ENCODE measurements around the gene OTOR.
A peak's percentile ranks its signal among the peaks of the same experiment; 100 is the strongest.

Gene OTOR

DNA sequence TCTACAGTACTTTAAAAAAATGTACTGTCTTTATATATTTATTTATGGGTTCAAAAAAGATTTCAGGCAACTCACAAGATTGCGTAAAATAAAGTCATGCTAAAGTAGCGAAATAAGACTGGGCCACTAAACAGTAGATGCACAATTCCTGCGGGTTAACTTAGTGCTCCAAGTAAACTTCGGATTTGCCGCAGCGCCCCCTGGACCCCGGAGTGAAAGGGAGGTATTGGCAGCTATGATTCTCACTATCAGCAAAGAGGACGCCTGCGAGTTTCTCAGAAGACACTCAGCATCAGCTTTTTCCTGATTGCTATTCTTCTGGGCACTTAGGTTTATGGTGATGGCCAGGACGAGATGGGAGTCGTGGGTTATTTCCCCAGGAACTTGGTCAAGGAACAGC is 1.4 kb downstream of the OTOR start:
- DNase-seq (ENCODE audit: low read depth in 2 of 2), result no peak

DNA sequence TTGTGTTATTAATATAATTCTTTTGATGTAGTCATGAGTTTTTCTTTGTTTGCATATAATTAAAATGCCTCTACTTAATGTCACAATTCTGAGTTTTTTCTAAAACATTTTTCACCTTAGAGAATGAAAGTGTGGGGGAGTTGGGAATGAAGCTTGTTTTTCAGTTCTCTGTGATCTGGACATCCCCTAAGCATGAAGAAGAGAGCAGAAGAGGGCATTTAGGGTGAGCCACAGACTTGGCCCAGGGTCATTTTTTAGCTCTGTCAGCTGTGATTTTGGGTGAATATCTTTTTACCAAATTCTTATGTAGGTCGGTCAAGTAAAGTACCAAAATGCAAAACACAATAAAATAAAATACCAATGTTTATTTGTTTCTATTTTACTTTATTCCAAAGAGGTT is 3.9 kb downstream of the OTOR start:
- DNase-seq (ENCODE audit: low read depth in 2 of 2), result no peak

DNA sequence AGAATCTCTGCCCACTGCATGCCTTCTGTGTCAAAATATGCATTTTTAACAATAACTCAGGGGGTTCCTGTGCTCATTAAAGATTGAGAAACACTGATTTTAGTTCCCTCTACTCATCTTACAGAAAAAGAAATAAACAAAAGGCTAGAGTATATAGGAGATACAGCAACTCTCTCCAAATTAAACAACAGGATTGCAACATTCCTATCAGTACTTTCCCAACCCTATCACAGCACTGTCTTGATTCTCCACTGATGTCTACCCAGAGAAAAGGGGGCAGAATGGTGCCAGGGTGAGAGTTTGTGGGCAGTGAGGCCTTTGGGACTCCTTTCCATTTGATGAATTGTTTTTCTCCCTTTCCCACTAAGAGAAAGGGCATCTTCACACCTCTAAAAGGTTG is 4.7 kb downstream of the OTOR start:
- DNase-seq (ENCODE audit: low read depth in 2 of 2), result no peak

DNA sequence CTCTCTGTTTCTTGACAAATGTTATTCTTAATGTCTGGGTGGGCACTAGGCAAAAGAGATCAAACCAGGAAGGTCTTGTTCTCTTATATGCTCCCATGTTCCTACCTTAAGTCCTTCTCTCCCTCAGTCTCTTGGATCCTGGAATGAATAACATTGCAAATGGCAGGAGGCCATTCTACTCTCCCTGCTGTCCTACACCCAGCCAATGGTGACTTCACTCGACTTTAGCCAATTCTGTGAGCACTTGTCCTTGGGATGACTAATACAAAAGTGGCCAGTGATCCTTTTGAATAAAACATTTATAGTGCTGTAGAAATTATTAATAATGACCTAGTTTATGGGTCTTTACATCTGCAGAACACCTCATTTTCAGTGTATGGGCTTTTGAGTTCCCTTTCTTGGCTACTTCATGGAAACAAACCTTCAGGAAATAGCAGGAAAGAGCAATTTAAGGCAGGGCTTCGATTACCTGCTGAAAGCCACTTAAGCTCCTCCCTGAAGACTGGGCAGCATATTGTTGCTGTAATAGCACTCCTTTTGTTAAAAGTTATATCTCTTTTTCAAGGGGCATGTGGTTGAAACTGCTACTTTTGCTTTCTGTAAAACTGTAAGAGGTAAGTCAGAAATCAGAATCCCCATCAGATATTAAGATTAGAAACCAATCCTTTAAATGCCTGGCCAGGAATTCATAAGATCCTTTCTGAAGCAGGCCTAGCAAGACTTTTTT is 10.5 kb downstream of the OTOR start:
- DNase-seq (ENCODE audit: low read depth in 2 of 2), result no peak

DNA sequence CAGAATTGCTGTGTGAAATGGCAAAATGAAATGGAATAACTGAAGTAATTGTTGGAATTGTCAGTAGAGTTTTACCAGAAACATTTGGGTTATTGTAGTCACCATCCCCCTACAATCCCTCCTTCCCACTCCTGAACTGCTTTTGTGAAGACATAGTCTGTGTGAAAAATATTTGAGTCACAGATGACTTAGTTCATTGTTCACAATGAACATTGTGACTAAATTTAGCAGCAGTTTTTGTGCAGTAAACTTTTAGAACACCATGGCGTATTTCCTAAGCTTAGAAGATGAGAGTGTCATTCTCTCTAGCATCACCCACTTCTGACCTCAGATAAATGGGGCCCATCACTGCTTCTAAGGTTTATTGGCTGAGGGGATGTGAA is 11.0 kb downstream of the OTOR start:
- no peak for DNase-seq (ENCODE audit: low read depth in 2 of 2)

DNA sequence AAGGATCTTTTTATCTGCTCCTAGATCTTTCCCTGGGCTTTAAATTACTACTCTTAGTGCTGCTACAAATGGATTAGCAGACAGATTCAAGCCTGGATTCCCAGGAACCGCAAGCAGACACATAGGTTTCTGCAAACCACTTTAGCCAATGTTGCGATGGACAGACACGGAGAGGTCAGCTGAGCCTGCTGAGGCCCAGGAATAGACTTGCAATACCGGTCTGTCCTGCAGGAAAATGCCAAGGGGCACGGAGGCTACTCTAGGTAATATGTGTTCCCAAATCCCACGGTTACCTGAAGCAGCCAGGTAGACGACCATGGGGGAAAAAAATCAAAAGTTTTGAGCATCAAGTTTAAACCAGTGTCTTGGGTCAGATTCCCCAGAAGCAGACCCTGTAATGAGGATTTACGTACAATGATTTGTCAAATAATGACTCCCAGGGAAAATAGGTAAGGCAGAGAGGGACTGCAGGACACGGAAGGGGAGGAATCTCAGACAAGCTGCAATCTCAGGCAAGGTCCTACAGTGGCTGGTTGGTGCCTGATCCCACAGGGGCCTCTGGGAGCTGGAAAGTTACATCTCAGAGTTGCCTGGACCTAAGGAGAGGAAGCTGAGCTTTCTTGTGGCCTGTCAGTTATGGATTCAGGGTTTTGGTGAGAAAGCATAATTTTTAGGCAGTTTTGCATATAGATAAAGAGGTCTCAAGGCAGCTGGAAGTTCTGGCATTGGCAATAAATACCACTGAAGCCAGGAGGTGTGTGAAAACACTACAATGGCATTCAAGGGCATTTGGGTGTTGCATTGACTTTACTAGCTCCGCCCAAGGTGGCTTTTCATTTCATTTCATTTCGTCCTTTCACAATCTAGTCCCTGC is 12.5 kb downstream of the OTOR start:
- DNase-seq (ENCODE audit: low read depth in 2 of 2), result no peak

DNA sequence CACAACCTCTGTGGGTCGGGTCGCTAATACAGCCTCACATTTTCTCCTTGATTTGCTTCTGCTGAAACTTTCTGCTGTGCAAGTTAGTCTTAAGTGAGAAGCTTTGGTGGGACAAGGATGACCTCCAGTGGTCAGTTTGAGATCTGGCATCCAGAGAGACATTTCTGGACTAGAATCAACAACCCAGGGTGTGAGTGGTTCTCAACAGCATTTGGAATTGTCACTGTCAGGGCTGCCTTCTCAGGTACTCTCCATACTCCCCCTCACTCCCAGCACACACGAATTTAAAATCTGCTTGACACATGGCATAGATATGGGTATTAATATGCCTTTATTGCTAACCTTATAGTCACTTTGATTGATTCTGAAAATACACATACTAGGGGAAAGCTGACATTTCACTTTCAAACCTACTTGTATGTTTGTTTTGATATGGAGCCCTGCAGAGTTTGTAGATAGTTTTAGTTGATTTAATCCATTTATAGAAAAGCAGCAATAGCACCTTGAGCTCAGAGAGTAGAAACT is 13.2 kb downstream of the OTOR start:
- peak in 1 of 2 donors; percentile 3 for DNase-seq (ENCODE audit: low read depth in 2 of 2)

DNA sequence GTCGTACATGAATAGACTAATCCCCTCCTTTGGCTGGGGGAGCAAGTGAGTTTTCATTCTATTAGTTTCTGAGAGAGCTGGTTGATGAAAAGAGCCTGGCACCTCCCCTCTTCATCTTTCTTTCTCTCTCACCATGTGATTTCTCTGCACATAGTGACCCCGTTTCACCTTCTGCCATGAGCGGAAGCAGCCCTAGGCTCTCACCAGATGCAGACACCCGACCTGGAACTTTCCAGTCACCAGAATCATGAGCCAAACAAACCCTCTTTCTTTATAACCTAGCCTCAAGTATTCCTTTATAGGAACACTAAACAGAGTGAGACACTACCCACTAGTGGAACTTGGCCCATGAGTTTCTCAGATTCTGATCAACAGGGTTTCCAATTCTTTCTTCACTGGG is 16.4 kb downstream of the OTOR start:
- no peak for DNase-seq (ENCODE audit: low read depth in 2 of 2)

DNA sequence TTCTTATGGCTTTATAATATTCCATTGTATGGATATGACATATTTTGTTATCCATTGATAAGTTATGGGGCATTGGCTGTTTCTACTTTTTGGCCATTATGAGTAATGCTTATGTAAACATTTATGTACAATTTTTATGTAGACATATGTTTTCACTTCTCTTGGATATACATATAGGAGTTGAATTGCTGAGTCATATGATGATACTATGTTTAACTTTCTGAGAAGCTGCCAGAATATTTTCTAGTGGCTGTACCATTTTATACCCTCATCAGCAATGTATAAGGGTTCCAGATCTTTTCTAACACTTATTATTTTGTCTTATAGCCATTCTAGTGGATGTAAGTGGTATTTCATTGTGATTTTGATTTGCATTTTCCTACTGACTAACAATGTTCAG is 23.1 kb downstream of the OTOR start:
- DNase-seq (ENCODE audit: low read depth in 2 of 2), result no peak

DNA sequence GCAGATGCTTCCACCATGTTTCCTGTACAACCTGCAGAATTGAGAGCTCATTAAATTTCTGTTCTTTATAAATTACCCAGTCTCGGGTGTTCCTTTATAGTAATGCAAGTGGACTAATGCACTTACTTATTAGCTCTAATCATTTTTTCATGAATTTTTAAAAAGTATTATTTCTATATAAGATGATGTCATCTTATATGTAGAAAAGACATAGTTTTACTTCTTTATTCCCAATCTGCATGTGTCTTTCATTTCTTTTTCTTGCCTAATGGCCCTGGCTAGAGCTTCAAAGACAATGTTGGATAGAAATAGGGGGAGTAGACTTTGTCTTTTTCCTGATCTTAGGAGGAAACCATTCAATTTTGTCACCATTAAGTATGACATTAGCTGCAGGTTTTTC is 27.8 kb downstream of the OTOR start:
- no peak for DNase-seq (ENCODE audit: low read depth in 2 of 2)

DNA sequence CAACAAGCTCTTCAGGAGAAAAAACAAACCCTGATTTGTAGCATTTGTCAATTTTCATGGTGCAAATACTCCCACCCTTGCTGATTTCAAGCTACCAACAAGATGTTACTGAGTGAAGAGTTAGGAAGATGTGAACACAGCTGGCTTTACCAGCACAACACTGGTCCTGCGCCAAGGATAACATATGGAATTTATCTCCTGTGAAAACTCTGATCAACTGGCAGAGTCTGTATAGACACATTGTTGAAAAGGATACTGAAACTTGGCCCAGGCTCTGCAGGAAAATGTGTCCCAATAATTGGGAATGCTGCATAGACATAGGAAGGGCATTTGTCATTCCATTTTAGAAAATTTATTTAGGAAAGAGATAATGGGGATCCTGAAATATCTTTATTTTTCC is 29.0 kb downstream of the OTOR start:
- DNase-seq (ENCODE audit: low read depth in 2 of 2), result no peak

DNA sequence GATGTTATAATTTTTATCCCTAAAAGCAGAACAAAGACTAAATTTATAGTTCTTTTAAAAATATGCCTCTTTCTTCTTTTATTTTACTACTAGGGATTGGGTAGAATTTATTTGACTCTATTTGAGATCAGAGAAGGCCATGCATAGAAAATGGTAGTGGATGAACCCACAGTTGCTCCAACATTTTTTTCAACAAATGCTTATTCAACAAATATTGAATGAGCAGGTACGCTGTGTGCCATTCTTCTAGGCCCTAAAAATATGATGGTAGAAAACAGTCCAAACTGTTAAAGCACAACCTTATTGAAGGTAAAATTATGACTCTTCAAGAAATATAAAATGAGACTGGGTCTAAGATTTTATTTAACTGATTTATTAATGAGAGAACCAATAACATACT is 30.0 kb downstream of the OTOR start:
- no peak for DNase-seq (ENCODE audit: low read depth in 2 of 2)

DNA sequence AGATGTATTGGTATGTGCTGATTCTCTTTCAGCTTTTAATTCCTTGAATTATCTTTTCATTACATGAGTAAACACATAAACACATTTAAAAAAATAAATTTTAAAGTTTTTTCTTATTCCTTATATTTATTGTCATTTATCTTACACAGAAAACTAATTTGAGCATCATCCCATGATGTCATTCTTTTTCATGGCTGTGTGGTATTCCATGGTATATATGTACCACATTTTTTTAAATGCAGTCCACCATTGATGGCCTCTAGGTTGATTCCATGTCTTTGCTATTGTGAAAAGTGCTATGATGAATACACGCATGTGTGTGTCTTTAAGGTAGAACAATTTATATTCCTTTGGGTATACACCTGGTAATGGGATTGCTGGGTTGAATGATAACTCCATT is 33.3 kb downstream of the OTOR start:
- no peak for DNase-seq (ENCODE audit: low read depth in 2 of 2)

DNA sequence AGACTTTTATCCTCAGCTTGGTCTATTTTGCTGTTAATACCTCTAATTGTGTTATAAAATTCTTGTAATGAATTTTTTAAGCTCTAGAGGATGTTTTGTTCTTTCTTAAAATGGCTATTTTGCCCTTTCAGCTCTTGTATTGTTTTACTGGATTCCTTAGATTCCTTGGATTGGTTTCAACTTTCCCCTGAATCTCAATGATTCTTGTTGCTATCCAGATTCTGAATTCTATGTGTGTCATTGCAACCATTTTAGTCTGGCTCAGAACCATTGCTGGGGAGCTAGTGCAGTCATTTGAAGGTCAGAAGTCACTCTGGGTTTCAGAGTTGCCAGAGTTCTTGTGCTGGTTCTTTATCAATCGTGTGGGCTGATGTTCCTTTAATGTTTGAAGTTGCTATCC is 37.1 kb downstream of the OTOR start:
- DNase-seq (ENCODE audit: low read depth in 2 of 2), result no peak
